Glomerular endothelial cell (primary cell): ENCODE measurements around the gene EXOSC7. TPM values are rescaled to one million over a fixed set of nuclear protein-coding genes. Genes with fewer than 3 reads are reported as not detected.

Experiments used
- DNase-seq: peaks from one replicate; pipeline ENCODE4 v3.0.0-alpha.2; 2011; ENCODE audit warnings: low read depth, low spot score; ENCODE audit errors: extremely low read depth
- total RNA-seq: library from RNA; depleted of rRNA; stranded (reverse); fragments of >200 nt; gene quantifications from 2 replicates; pipeline ENCODE4 v1.2.3, GENCODE V29; 2015

Gene EXOSC7
- total RNA-seq, 1 donor from 2014 or later: 43.0 TPM

DNA sequence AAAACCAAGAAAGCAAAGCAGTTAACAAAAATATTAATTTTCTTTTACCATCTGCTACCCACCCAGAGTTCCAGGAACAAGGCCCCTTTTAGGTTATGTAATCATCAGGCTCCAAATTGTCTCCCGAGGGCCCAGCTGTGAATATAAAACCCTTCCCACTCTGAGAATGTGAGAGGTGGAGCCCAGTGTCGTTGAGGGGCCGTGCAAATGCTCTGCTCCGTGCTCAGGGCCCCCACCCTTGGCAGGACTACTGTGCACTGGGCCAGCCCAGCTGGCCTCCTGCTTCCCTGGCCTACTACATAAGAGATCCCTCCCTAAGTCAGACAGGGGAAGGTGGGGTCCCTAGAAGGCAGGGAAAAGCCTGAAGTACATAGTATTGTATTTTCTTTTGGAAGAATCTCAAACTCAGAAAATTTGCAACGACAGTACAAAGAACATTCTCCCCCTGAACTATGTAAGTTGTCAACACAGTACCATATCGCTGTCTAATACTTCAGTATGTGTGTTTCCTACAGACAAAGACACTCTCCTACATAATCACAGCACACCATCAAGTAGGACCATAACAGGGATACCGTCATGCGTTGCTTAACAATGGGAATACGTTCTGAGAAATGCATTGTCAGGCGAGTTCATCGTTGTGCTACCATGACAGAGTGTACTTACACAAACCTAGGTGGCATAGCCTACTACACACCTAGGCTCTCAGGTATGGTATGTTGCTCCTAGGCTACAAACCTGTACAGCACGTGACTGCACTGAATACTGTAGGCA lies 45.7 kb downstream of the EXOSC7 start:
- no peak for DNase-seq

DNA sequence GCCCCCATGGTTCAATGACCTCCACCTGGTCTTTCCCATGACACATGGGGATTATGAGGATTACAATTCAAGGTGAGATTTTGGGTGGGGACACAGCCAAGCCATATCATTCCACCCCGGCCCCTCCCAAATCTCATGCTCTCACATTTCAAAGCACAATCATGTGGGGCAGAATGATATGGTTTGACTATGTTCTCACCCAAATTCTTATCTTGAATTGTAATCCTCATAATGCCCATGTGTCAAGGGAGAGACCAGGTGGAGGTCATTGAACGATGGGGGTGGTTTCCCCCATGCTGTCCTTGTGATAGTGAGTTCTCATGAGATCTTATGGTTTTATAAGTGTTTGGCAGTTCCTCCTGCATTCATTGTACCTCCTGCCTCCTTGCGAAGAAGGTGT lies 47.6 kb downstream of the EXOSC7 start:
- DNase-seq: no peak

GRCh38 chr3:45024542-45025255 lies 48.7 kb downstream of the EXOSC7 start:
- no peak for DNase-seq

DNA sequence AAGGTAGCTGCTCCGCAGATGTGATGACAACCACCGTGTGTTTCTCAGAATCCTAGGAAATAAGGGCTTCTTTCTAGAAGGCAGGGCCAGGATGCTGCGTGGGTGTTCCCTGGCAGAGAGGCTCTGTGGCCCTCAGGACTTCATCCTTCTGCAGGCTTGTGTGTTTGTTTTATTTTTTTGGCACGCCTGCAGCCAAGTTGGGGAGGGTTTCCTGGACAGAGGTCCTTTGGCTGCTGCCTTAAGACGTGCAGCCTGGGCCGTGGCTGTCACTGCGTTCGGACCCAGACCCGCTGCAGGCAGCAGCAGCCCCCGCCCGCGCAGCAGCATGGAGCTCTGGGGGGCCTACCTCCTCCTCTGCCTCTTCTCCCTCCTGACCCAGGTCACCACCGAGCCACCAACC lies 50.0 kb downstream of the EXOSC7 start, which contains the start of gene CLEC3B:
CLEC3B (plus strand) TSS at position 266 of the 400 bp plus-strand sequence; CDS start at position 326, 60 bp downstream.
- DNase-seq: no peak

DNA sequence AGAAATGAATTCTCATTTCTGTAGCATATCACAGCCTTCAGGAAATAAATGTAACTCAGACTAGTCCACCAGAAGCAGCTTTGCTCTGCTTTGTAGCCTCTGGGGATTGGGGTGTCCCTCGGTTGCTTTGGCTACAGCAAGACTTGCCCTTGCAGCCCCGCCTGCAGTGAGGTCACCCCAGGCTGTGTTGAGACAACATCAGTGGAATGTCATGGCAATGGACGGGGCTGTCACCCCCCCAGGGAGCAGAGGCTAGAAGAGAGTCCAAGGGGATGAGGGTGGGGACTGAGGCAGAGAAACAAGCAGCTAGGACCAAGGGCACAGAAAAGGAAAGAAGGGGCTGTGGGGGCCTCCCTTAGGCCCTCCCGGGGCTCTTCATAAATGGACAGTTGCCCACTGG lies 50.9 kb downstream of the EXOSC7 start:
- DNase-seq: no peak

DNA sequence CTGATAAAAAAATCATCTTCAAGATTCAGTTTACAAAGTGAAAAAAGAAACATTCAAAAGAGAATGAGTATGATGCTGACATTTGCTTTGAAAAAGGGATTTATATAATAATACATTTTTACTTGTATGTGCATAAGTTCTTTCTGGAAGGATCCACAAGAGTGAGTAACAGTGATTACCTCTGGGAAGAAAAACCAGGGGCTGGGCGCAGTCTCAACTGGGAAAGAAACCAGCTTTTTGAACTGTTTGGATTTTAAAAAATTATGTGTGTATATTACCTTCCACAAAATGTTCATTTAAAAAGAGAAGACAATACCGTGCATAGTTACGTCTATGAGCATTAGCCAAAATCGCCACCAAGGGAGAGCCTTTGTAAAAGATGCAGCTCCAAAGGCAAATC lies 51.4 kb downstream of the EXOSC7 start:
- DNase-seq: no peak

GRCh38 chr3:45029216-45029615 lies 53.2 kb downstream of the EXOSC7 start:
- no peak for DNase-seq

DNA sequence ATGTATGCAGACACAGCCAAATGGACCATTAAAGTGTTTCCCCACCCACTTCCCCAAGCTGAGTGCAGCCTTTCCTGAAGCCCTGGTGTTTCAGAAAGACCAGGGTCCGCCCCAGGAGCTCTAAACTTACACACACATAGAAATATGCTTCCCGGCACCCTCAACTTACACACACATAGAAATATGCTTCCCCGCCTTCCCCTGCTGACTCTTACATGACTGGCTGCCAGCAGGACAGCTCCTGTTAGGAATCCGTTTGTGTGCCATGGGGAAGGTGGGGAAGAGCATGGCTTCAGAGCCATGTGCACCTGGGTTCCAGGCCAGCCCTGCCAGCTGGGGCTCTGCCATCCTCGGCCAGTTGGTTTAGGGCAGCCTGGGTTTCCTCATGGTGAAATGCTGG lies 53.6 kb downstream of the EXOSC7 start:
- DNase-seq: no peak

- no peak for DNase-seq
Measured at GRCh38 chr3:45031531-45031930, 55.5 kb downstream of the EXOSC7 start.

DNA sequence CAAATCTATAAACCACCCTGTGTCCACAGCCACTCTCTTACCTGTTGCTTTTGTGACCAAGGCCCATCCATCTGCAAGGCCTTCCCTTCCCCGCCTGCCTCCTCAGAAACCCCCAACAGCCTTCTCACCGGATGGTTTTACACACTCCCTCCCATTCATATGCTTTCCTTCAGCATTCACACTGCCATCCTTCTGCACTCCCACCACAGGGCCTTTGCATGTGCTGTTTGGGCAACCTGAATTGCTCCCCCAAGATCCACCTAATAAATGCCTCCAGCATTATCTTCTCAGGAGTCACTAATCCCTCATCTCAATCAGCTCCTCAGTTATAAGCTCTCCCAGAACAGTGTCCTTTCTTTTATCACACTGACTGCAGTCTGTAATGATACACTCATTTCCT lies 56.1 kb downstream of the EXOSC7 start:
- DNase-seq: no peak

DNA sequence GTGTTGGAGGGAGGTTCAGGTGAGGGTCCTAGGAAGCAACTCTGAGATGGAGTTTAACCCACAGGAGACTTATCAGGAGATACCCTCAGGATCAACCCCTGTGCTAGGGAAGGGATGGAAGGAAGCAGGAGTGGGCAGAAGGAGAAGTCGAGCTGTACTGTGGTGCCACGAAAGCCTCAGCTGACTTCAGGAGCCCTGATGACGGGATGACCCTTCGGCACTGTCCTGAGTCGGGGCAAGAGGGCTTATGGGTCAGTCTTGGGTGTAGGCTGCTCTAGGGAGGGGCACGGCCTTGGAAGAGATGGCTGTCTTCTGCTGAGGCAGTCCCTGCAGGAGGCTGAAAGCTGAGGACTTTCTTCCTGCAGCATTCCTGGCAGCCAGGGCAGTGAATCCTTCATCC lies 57.7 kb downstream of the EXOSC7 start:
- no peak for DNase-seq

- DNase-seq: no peak
Measured at GRCh38 chr3:45034612-45035252, 58.7 kb downstream of the EXOSC7 start.

- DNase-seq: no peak
Measured at GRCh38 chr3:45035441-45036301, 59.6 kb downstream of the EXOSC7 start.

DNA sequence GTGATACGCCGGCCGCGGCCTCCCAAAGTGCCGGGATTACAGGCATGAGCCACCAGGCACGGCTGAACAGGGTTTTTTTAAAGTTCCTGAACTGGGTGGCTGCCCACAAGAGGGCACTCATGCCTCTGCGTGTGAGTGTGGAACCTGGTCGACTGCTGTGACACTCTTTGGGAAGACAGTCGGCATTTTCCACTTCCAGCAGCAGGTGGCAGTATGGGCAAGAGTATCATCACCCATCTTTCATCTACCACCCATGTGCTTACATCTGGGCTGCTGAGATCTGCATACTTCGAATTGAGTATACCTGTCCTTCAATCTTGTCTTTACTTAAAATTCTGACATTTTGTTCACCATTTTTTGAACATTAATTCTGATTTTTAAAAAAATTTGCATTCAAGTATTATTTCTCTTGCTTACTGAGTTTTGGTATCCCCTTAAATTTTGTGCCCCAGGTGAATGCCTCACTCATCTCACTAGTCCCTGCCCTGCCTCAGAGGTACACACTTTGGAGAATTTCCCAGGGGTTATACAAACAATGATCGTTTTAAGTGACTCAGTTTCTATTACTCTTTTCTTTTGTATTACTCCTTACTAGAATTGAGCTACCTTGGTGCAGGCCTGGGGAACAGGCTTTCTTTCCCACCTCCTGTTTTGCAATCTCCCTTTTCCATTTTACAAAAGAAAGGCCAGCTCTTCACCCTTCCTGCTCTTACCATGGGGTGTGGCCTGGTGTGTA lies 61.8 kb downstream of the EXOSC7 start:
- peak; percentile 78 for DNase-seq

DNA sequence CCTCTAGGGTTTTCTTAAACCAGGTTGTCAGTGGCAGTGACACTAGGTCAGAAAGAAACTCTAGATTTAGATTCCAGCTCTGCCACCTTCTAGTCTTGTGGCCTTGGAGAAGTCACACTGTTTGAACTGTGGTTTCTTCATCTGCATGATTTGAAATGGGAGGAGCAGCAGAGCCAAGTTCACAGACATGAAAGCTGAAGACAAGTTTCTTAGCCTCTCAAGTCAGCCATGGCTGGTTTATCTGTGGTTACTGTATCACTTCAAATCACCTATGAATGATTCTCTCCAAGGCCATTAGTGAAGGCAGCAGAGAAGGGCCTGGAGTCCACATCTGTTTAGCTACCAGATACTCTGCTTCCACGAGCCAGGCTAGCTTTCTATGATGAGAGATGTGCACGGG lies 65.6 kb downstream of the EXOSC7 start:
- no peak for DNase-seq

DNA sequence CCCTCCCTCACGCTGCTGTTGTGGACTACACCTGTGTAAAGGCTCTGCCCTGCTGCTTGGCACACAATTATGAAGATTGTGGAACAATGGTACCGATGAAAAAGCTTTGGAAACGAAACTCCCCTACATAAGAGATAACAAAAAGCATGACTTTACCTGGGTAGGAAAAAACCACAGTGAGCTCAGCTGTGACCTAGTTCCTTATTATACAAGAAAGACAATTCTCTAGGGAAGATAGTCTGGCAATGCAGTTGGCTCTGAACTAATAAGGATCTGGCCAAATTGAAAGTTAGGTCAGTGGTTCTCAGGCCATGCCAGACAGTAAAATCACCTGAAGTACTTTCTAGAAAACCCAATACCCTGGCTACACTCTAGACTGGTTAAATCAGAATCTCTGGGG lies 66.1 kb downstream of the EXOSC7 start:
- DNase-seq: no peak

DNA sequence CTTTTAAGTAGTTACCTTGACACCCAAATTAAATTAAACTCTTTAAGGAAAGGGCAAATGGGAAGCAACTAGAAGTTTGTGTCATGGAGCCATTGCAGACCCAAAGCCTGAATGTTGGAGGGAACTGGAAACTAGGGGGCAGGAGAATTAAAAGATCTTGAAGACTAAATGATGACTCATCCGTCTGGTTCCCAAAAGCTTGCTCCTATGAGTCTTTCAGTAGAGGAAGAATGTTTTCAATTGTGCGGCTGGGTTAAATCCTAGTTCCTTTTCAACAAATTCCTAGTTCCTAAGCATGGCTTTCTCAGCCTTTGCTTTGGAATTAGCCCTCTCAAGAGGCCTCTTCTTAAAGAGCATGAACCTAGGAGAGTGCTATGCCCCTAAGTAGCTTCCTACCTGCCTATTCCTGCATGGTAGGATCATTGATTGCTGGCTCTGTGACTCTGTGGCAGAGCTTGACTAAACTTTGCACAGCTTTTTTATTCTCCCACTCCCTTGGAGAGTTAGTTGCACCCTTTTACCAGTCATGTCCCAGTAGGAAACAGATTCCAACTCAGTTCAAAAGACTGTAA lies 67.8 kb downstream of the EXOSC7 start:
- DNase-seq: no peak

GRCh38 chr3:45048244-45048643 lies 72.2 kb downstream of the EXOSC7 start:
- DNase-seq: no peak

DNA sequence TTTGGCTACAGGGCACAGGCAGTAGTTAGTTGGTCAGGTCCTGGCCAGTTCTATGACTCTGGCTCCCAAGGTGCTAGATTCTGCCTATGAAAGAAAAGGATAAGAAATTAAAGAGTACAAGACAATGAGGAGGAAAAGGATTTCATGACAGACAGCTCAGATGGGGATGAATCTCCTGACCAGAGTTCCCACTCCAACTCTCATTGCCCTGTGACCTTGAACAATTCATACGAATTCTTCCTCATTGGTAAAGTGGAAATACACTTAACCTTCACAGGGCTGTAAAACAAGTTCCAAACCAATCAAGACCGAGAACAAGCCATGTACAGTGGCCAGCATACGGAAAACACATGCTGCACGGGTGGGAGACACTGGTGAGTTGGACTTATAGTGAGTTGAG lies 73.8 kb downstream of the EXOSC7 start:
- no peak for DNase-seq

DNA sequence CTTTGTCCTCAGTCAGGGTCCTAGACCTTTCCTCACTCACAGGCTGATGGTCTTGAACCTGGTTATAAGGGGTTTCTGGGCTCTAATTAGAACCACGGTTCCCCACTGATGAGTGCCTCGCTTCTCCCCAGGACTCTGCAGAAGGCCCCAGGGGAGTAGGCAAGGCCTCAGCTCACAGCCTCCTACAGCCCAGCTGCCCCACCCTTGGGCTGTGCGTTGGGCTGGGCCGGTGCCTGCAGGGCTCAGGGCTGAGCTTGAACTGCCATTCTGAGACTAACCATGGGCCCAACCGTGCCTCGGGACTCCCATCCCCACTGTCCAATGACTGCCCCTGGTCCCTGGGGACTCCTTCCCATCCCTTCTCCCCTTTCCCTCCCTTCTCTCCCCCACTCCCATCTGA lies 75.6 kb downstream of the EXOSC7 start:
- DNase-seq: no peak
